HG02798 (cell line): Measurements from ENCODE around the gene GLIPR1.
"Not testable (repeated sequence)": the region's sequence is repeated elsewhere in the genome, so short reads cannot be mapped to it uniquely, and the experiment has no call there.

Experiments
- ATAC-seq: cut with Tn5 transposase; IDR thresholded peaks from one replicate; pipeline ENCODE4 v1.9.1; 2021; ENCODE audit warnings: mild to moderate bottlenecking; ENCODE audit not compliant: unreplicated experiment, poor library complexity

Gene GLIPR1

GRCh38 chr12:75508159-75508558 lies 27.6 kb downstream of the GLIPR1 start:
- ATAC-seq = no peak

DNA sequence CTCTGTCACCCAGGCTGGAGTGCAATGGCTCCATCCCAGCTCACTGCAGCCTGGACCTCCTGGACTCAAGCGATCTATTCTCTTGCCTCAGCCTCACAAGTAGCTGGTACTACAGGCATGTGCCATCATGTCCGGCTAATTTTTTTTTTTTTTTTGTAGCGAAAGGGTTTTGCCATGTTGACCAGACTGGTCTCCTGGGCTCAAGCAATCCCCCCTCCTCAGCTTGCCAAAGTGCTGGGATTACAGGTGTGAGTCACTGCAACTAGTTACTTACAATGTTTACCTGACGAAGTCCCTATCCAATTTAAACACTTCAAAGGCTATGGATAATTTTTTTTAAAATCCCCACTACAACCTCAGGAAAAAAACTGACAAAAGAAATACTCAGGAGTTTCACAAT lies 29.1 kb downstream of the GLIPR1 start:
- no peak for ATAC-seq

DNA sequence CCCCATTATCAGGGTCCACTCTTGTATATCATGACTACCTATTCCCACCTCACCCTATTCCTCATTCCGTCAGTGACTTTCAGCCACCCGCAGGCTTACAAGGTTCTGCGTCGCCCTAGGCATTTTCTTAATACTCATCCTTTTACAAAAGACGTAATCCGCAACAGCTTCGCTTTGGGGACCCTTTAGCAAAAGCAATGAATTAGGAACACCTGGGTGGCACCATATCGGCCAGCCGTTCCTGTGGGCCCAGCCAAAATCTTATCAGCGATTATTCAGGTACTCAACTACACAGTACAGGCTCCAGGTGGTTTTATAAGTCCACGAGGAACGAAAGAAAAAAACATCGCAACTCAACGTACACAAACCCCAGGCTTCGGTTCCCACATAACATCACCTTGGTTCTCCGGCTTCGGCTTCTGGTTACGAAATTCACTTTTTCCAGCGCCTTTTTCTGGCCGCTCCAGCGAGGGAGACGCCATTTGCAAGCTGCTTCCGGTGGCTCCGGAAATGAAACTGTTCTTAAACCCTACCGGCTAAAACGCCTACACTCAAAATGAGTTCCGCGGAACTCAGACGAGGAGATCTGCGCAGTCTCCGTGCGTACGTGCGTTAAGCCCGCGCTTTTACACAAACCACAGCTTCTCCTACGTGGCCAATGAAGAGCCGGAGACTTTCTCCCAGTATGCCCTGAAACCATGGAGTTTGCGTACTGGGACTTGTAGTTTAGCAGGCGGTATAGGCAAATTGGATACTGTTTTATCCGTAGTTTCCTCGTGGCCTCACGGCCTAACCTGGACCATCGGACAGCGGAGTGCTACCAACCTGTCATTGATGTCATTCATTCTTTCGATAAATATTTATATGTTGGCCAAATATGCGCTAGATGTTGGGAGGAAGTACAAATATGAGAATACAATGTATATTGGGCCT lies 30.8 kb downstream of the GLIPR1 start, which contains the start of gene KRR1:
Gene KRR1 (minus strand): TSS at position 494 of the 933 bp plus-strand sequence. CDS start 12 bp downstream, at position 482.
- ATAC-seq = peak; percentile 99

GRCh38 chr12:75521224-75521623 lies 40.7 kb downstream of the GLIPR1 start:
- ATAC-seq = not testable (repeated sequence)

GRCh38 chr12:75522124-75522523 lies 41.6 kb downstream of the GLIPR1 start:
- ATAC-seq = not testable (repeated sequence)

GRCh38 chr12:75525263-75525662 lies 44.7 kb downstream of the GLIPR1 start:
- ATAC-seq = no peak

GRCh38 chr12:75526655-75527511 lies 46.3 kb downstream of the GLIPR1 start:
- peak; percentile 96 for ATAC-seq

GRCh38 chr12:75528272-75528671 lies 47.7 kb downstream of the GLIPR1 start:
- ATAC-seq = no peak

DNA sequence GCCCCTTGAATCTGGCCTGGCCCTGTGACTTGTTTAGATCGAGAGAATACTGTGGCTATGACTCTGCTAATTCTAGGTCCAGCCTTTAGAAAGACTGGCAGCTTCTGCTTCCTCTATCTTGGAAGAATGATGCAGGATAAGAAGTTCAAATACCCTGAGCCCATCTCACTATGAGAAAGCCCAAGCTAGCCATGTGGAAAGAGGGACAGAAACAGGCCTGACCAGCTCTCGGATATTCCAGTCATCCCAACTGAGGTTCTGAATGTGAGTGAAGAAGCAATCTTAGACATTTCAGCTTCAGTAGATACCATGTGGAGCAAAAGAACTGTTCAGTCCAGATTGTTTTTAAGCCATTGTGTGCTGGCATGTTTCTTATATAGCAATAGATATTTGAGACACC lies 48.1 kb downstream of the GLIPR1 start:
- ATAC-seq = no peak

DNA sequence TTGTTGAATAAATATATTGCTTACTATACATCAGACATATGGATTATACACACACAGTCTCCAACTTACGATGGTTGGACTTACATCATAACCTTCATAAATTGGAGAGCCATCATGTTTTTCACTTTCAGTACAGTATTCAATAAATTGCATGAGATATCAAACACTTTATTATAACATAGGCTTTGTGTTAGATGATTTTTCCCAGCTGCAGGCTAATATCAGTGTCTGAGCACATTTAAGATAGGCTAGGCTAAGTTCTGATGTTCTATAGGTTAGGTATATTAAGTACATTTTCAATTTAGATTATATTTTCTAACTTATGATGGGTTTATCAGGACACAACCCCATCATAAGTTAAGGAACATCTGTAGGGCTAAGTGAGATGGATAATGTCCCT lies 48.8 kb downstream of the GLIPR1 start:
- ATAC-seq = no peak

DNA sequence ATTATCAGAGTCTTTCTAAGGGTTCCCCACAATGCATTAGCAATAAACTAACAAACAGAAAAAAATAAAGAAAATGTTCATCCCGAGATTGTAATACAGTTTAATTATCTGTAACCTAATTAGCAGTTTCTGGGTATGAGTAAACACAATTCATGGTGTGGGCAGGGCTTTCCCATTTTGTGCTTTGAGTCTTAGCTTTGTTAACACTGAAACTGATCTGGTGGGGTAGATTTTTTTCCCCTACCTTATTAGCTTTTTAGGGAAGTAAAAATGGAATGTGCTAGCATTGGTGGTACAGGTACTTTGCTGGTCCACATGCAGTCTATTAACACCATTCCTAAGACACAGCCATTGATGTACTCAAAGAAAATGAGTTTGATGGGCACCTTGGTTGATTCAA lies 49.3 kb downstream of the GLIPR1 start:
- ATAC-seq = no peak

DNA sequence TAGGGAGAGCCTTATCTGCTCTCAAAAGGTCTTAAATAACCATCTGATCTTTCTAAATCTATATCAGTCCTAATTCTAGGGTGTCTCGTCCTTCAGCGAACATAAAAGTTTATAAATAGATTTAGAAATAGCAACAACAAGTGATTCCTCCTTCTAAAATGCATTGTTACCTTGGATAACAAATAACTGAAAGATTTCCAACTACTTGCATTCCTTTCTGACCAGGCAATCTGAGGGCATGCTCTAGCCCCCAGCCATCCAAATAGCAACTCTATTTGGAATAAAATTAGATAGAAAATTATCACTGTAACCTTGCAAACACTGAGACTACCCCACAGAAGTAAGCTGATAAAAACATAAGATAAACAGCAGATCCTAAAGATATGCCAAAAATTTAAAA lies 52.7 kb downstream of the GLIPR1 start:
- ATAC-seq = no peak

DNA sequence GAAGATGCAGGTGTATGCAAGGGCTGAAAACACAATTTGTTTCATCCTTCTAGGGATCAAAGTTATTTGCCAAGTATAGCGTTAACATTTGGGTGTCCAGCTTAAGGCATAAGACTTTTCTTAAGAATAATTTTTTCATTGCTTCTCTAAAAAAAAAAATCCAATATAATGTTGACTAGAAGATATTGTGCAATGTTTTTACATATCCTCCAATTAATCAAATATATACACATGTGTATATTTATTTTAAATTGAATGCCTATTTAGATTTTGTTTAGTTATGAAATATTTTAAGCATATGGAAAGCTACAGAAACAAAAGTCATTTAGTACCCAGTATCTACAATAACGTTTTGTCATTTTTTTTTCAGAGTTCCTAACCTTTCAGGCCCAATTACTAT lies 59.3 kb downstream of the GLIPR1 start:
- no peak for ATAC-seq

DNA sequence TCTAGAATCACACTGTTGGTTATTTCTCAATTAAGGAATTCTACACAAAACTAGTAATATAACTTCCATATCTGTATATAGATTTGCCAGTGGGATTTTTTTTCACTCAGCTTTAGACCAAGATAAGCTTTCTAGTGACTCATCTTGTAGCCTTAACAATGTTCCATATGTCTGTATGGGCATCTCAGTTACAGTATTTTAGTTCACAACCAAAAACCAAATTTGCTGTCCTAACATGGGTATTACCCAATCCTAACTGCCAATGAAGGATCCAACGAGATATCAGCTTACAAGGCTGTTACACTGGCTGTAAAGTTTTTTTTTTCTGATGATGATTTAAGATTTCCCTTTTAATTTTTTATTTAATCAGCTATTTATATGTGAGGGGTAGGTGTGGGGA lies 62.4 kb downstream of the GLIPR1 start:
- no peak for ATAC-seq

GRCh38 chr12:75543529-75543928 lies 63.0 kb downstream of the GLIPR1 start:
- ATAC-seq = no peak

- ATAC-seq = no peak
Measured at GRCh38 chr12:75545636-75546035, 65.1 kb downstream of the GLIPR1 start.

DNA sequence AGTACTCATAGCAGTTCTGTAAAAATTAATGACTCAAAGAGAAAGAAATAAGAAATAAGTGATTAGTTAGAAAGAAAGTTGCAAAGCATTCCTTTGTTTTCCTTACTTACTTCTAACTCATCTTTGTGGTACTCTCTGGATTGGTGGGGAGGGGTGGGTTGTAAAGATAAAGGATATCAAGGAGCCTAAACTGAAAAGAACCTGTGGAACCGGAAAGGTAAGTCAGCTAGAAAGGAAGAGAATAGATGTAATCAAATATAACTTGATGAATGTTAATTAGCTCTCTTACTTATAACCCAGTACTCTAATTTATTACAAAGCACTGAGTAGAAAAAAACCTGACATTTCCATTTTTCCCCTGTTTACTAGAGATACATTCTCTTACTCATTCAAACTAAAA lies 68.3 kb downstream of the GLIPR1 start:
- ATAC-seq = no peak

DNA sequence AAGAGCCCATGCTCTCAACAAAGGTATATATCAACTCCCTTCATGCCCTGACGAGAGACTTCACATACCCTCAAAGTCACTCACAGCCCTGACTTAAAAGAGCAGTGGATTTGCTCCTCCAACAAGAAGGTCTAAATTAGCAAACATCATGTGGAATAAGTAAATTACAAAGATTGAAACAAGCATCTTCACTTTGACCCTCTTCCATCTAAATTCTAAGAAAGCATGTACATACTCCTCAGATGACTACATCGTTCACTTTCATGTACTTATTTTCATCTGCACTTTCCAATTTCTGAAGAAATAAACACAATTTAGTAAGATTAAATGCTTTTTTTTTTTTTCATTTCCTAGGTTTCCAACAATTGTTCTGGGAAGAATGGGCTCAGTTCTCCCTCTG lies 69.4 kb downstream of the GLIPR1 start:
- no peak for ATAC-seq

- no peak for ATAC-seq
Measured at GRCh38 chr12:75550401-75551240, 70.1 kb downstream of the GLIPR1 start.

DNA sequence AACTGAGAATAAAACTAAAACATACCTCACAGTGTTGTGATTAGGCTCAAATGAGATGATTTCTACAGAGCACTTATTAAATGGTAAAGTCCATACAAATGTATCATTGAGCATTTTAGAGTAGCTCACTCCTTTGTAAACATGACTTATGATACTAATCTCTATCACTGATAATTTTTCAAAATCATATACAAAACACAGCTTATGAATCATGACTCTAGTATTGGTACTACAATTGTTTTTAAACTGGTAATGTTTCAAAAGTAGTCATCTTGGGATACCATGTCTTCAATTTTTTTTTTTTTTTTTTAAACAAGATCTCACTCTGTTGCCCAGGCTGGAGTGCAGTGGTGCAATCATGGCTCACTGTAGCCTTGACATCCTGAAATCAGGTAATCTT lies 70.9 kb downstream of the GLIPR1 start:
- ATAC-seq = no peak
